ENCODE results near the gene ABTB2. TPM values are rescaled to one million over a fixed set of nuclear protein-coding genes. Genes with fewer than 3 reads are reported as not detected.

Gene ABTB2
- total and polyA plus RNA-seq, 4 donors: 0.73 to 3.3 (median 2.7) TPM

- Histone ChIP-seq H3K9ac (ENCODE audit: insufficient read depth in 1 of 2, low read length in 2 of 2) (no peak overlapping the region), H3K27ac (ENCODE audit: low read depth in 1 of 2, low read length in 1 of 2) (no peak overlapping the region), H3K9me3 (ENCODE audit: control insufficient read depth in 4 of 4, insufficient read depth in 3 of 4, low read length in 3 of 4) (no peaks in the 10 kb centered on the region), H3K4me1 (ENCODE audit: control insufficient read depth in 5 of 5, insufficient read depth in 5 of 5, low read length in 5 of 5) (peaks cover 0 to 6% (median 3%) of the 10 kb centered on the region in 5 donors), H3K36me3 (ENCODE audit: control insufficient read depth in 4 of 4, insufficient read depth in 4 of 4, low read length in 4 of 4) (peaks cover 0 to 3% (median 0%) of the 10 kb centered on the region in 4 donors), H3K27me3 (ENCODE audit: control insufficient read depth in 3 of 3, insufficient read depth in 3 of 3, low read length in 2 of 3) (no peaks in the 10 kb centered on the region), H3K4me3 (no peak overlapping the region)
- TF ChIP-seq CTCF (IDR thresholded peaks at IDR 0.05; ENCODE audit: control extremely low read depth, extremely low read depth): no peak
- 84 to 86% methylated on average over 21 to 22 of the region's 22 CpGs for whole genome bisulfite sequencing, 2 donors
- ATAC-seq (ENCODE audit: insufficient read depth, low FRiP score) (no peak), DNase-seq (peak in 2 of 3 donors; percentile 21 to 32)
Measured at GRCh38 chr11:34160049-34160721, 197.6 kb downstream of the ABTB2 start.

DNA sequence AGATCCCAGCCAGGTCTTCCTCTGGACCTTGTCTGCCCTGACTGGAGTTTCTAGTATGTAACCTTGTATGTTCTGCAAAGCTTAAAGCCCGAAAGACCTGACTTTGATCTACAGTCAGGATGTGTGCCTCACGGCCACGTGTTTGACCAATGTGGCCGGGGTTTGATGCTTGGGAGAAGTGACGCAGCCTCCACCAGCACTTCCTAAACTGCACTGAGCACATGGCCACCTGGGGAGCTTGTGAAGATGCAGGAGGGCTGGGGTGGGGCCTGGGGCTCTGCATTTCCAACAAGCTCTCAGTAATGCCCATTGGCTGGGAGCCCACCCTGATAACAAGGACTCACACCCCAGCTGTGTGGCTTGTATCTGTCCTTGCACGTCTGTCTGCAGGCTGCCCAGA, 199.1 kb downstream of the ABTB2 start:
- WGBS, 2 donors: 45 to 63% methylated on average over 6 of the region's 6 CpGs
- H3K27me3 ChIP-seq (ENCODE audit: control insufficient read depth in 3 of 3, insufficient read depth in 3 of 3, low read length in 2 of 3): no peaks in the 10 kb centered on the region
- no peak overlapping the region for H3K4me3 ChIP-seq
- no peak overlapping the region for H3K27ac ChIP-seq (ENCODE audit: low read depth in 1 of 2, low read length in 1 of 2)
- no peaks in the 10 kb centered on the region for H3K9me3 ChIP-seq (ENCODE audit: control insufficient read depth in 4 of 4, insufficient read depth in 3 of 4, low read length in 3 of 4)
- peaks cover 0 to 3% (median 1%) of the 10 kb centered on the region in 4 donors for H3K36me3 ChIP-seq (ENCODE audit: control insufficient read depth in 4 of 4, insufficient read depth in 4 of 4, low read length in 4 of 4)
- peaks cover 0 to 11% (median 3%) of the 10 kb centered on the region in 5 donors for H3K4me1 ChIP-seq (ENCODE audit: control insufficient read depth in 5 of 5, insufficient read depth in 5 of 5, low read length in 5 of 5)
- no peak for ATAC-seq (ENCODE audit: insufficient read depth, low FRiP score)
- no peak for DNase-seq
- no peak overlapping the region for H3K9ac ChIP-seq (ENCODE audit: insufficient read depth in 1 of 2, low read length in 2 of 2)
- TF ChIP-seq CTCF (IDR thresholded peaks at IDR 0.05; ENCODE audit: control extremely low read depth, extremely low read depth): no peak

DNA sequence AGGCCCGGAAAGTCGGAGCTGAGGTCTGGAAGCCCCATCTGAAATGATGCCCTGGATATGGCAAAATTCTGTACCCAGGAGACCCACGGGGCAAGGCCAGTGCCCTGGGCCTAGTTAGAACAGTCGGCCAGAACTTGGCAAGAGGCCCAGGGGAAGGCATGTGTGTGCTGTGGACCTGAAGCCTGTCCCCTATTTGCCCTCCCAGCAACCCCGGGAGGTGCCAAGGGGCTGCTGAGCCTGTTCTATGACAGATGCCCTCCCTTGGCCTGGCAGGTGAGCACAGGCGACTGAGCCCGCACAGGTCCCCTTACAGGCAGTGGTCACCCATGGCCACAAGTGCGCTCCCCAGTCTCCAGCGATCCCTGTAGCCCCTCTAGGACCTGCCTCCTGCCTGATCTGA, 200.6 kb downstream of the ABTB2 start:
- H3K4me3 ChIP-seq: no peak overlapping the region
- TF ChIP-seq CTCF (IDR thresholded peaks at IDR 0.05; ENCODE audit: control extremely low read depth, extremely low read depth): no peak
- 86 to 91% methylated on average over 9 of the region's 9 CpGs for WGBS, 2 donors
- no peaks in the 10 kb centered on the region for H3K27me3 ChIP-seq (ENCODE audit: control insufficient read depth in 3 of 3, insufficient read depth in 3 of 3, low read length in 2 of 3)
- peaks cover 0 to 4% (median 3%) of the 10 kb centered on the region in 4 donors for H3K36me3 ChIP-seq (ENCODE audit: control insufficient read depth in 4 of 4, insufficient read depth in 4 of 4, low read length in 4 of 4)
- DNase-seq: no peak
- H3K9me3 ChIP-seq (ENCODE audit: control insufficient read depth in 4 of 4, insufficient read depth in 3 of 4, low read length in 3 of 4): no peaks in the 10 kb centered on the region
- no peak for ATAC-seq (ENCODE audit: insufficient read depth, low FRiP score)
- no peak overlapping the region for H3K27ac ChIP-seq (ENCODE audit: low read depth in 1 of 2, low read length in 1 of 2)
- no peak overlapping the region for H3K9ac ChIP-seq (ENCODE audit: insufficient read depth in 1 of 2, low read length in 2 of 2)
- H3K4me1 ChIP-seq (ENCODE audit: control insufficient read depth in 5 of 5, insufficient read depth in 5 of 5, low read length in 5 of 5): peaks cover 0 to 11% (median 6%) of the 10 kb centered on the region in 5 donors

- H3K9ac ChIP-seq (ENCODE audit: insufficient read depth in 1 of 2, low read length in 2 of 2): no peak overlapping the region
- WGBS, 2 donors: 59 to 79% methylated on average over 2 of the region's 2 CpGs
- TF ChIP-seq CTCF (IDR thresholded peaks at IDR 0.05; ENCODE audit: control extremely low read depth, extremely low read depth): no peak
- no peak for ATAC-seq (ENCODE audit: insufficient read depth, low FRiP score)
- no peaks in the 10 kb centered on the region for H3K9me3 ChIP-seq (ENCODE audit: control insufficient read depth in 4 of 4, insufficient read depth in 3 of 4, low read length in 3 of 4)
- DNase-seq: no peak
- H3K27ac ChIP-seq (ENCODE audit: low read depth in 1 of 2, low read length in 1 of 2): no peak overlapping the region
- no peaks in the 10 kb centered on the region for H3K27me3 ChIP-seq (ENCODE audit: control insufficient read depth in 3 of 3, insufficient read depth in 3 of 3, low read length in 2 of 3)
- H3K36me3 ChIP-seq (ENCODE audit: control insufficient read depth in 4 of 4, insufficient read depth in 4 of 4, low read length in 4 of 4): peaks cover 1 to 11% (median 4%) of the 10 kb centered on the region in 4 donors
- H3K4me1 ChIP-seq (ENCODE audit: control insufficient read depth in 5 of 5, insufficient read depth in 5 of 5, low read length in 5 of 5): peaks cover 0 to 11% (median 6%) of the 10 kb centered on the region in 5 donors
- no peak overlapping the region for H3K4me3 ChIP-seq
Measured at GRCh38 chr11:34155757-34156062, 202.1 kb downstream of the ABTB2 start.
